DMS 273 (cell line): ENCODE results near the gene PHACTR1.

Experiments
- DNase-seq: peaks from one replicate; lab custom pipeline; 2025; ENCODE audit not compliant: unreplicated experiment; lab: John Stamatoyannopoulos, UW

The PHACTR1 gene

DNA sequence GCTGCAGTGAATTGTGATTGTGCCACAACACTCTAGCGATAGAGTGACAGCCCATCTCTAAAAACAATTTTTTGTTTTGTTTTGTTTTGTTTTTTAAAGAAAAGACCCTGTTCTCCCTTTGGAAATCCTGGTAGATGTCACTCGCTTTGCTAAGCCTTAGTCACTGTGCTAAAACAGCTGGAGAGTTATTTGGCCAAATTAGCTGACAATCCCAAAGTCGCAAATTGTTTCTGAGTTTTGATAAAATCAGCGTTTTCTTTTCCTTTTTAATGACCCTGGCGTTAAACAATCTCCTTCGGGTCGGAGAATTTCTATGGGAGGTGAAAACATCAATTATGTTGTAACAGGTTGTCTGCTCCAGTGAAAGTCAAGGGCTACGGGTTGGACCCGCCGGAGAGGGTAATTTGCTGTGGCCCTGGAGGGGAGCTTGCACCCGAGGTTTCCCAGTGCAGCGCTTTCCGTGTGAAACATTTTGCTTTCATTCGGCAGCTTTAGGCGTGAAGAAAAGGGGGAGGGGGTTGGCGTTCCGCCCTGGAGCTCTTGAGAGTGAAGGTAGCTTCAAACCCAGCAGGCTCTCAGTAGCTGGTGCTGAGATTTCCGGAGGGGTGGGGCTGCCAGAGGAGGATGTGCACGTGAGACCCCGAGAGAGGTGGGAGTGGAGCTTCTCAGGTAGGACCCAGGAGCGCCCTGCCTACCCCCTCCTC lies 296.6 kb downstream of the PHACTR1 start:
- peak; percentile 25 for DNase-seq

DNA sequence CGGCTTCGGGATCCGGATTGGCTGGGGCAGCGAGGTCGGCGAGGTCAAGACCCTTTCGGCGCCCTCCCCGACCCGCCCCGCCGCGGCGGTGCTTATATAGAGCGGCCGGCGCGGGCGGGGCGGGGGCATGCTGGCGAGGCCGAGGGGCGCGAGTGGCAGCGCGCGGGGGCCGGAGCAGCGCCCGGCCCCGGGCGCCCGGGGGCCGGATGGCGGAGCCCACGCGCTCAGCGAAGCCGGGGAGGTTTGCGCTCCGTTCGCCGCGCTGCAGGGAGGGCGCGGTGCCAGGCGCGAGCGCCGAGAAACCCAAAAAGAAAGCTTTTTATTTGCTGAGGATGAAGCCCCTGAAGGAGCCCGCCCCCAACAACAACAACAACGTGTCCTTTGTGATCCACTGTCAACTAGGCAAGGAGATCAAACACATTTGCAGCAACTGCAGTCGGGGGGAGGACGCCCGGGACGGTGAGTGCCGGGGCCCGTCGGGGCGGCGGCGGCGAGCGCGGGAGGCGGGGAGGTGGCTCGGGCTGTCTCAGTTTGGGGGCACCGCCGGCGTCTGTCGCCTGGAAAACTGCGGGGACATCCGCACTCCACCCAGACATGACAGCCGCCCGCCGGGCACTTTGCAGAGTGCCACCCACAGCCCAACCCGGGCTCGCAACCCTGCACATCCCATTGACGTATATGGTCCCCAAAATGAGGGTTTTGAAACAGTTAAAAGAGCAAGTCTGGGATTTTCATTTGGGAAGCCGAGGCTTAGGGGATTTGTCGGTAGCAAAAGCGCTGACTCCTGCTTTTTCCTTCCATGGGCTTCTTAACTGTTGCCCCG lies 297.3 kb downstream of the PHACTR1 start:
- peak; percentile 40 for DNase-seq

DNA sequence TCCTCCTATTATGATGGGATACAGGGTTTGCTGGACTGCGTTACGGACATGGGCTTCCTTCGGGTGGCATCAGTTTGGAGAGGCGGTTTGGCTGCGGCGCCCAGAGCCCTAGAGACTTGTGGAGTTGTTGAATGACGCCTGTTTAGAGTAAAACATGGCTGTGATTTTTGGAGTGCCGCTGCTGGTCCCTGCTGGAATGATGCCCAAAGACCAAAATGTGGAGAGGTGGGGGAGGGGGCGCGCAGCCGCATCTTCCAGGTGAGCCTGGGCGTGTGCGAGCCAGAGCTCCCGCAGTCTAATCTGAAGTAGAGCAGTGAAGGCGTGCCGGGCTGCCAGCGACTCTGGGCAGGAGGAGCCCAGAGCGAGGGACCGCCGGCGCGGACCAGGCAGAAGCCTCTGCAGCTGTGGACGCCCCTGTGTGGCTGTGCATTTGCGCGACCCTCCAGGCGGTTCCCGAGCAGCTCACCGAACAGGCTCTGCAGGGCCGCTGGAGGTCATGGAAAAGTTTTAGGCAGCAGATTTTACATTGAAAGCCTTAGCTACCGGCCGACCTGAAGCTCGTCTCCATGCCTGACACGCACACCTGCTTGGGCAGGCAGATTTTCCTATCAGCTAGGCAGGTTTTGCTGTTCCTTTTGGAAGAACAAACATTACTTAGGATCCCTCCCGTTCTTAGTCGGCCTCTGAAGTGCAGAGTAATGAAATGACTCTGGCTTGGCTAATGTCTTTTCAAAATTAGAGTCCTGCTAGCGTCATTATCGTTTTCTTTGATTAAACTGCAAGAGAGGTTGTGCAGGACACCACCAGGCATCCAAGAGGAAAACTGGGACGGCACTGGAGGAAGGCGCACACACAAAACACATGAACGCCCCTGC lies 298.2 kb downstream of the PHACTR1 start:
- peak; percentile 16 for DNase-seq

DNA sequence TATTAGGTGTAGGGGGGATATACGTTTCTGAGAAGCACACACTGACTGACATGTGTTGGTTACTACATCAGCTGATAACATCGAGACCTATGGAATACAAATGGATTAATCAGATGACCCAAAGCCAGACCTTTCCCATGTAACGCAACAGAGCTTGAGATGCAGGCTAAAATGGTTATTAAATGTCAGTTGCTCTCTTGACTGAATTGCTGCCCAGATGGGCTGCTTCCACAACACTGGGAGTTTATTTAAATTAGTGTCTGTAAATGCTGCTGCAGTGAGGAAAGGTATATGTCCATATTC lies 298.8 kb downstream of the PHACTR1 start:
- DNase-seq = no peak

DNA sequence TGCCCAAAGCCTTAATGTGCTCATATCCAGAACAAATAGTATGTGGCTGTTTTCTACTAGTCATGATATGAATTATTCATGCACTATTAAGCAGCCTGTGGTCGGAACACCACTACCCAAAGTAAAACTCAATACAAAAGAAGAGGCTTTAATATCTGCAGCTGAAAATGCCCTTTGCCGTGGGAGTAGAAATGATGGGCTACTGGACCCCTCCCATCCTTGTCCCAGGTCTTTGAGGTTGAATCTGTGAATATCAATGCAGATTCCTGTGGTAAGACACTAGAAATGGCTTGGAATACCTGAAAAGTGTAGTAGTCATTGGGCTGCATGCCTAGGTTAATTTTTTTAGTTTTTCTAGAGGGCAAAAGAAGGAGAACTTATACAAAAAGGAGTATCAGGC lies 308.0 kb downstream of the PHACTR1 start:
- no peak for DNase-seq

DNA sequence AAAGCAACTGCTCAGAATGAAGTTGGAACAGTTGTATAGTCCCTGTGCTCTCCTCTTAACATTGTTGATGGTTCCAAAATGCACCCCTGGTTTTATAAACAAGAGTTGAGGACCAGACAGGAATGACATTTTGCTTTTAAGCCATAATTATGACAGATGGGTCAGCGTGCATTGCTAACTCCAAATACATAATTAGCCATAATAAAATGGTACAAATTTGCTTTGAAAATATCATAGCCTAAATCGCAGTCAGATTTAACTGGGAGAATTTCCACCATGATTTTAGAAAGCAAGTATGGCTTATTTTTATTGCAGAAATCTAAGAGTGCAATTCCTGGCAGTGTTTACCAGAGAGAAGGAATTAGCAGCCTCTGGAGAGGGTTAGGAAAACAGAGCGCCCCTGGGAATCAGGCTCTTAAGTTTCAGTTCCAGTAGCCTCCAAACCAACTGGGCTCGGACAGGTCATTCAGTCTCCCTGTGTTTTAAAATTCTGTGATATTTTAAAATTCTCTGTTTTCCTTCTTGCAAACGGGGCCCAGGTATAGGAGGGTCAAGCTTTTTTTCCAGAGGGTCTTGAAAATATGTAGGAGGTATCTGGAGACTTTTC lies 309.4 kb downstream of the PHACTR1 start:
- DNase-seq = peak; percentile 7

DNA sequence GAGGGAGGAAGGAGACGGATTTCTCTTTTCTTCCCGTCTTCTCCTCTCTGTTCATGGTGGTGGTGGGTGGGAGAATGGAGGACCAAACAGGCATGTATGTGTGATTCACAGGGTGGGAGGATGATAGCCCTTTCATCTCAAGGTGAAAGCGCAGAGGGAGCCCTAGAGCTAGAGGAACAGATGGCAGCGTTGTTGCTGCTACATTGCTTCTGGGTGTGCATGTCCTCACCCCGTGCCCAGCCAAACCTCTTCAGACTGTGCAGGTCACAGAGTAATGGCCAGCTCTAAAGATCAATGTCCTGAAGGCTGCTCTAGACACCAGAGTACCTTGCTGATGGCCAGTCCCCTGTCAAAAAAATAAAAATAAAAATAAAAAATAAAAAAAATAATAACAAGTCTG lies 310.0 kb downstream of the PHACTR1 start:
- peak; percentile 40 for DNase-seq

DNA sequence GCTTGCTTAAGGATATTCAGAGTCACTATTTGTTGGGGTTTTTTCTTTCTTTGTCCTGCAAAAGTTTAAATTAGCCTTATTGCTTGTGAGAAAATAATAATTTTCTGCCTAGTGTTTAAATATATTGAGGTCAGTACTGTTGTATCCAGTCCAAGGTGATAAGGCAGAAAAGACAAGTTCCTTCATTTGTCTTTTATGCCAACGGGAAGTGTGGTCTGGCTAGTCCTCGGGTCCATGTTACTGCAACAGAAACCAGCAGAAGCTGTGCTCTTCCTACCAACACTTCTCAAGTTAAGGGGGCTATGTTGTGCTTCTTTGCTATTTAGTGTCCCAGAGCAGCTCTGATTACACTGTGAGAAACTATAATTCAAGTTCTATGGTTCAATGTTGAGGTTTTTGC lies 310.6 kb downstream of the PHACTR1 start:
- DNase-seq = no peak

DNA sequence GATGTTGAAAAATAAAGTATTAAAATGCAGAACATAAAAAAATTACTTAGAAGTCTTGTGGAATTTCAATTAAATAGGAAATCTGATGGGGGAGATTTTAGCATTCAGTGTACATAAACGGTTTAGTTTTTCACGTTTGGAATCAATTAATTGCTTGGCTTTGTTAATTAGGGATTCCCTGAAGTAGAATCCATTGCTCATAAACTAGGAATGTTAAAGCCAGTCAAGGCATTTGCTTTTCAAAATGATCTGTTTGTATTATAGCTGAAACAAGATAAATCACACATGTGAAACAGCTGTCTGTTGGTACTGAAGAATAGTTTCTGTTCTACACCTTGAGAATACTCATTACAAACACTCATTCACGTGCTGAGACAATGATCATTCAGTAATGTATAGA lies 313.8 kb downstream of the PHACTR1 start:
- no peak for DNase-seq

DNA sequence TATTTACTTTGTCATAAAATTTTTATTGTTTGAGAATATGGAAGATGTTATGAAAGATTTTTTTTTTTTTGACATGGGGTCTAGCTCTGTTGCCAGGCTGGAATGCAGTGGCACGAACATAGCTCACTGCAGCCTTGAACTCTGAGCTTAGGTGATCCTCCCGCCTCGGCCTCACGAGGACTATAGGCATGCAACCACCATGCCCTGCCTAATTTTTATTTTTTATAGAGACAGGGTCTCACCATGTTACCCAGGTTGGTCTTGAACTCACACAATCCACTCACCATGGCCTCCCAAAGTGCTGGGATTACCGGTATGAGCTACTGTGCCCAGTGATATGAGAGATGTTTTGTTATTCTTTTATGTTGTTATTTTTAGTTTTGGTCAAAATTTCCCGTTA lies 316.0 kb downstream of the PHACTR1 start:
- no peak for DNase-seq

DNA sequence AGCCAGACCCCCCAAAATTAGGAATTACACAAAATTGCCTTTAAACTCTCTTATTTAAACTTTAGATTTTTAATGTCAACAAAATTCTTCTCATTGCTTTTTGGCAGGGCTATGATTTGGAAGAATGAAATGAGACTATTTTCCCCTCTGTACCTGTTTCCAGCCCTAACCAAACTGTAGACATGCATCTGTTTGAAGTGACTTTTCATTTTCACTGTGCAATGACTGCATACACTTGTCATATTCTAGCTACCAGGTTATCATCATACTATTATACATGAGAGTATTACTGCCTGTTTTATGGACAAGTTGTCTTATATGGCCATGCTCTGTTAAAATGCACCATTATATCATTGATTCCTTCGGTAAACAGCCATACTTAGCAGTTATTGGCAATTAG lies 316.6 kb downstream of the PHACTR1 start:
- DNase-seq = no peak

DNA sequence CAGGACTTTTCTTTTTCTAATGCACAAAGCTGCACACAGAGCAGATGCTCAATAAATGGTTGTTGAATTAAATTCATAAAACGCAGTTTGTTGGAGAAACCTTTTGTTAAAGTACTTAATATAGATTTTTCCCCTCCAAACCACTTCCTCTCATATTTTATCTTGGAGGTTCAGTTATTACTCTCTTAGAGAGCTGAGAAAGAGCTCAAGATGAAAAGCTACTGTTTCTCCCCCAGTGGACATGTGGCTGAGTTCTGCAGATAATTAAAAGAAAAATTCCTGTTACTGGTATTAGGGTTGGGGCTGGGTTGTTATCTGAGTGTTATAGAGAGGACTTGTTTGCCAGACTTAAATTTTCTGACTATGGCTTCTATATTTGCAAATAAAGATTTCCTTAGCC lies 317.7 kb downstream of the PHACTR1 start:
- no peak for DNase-seq

DNA sequence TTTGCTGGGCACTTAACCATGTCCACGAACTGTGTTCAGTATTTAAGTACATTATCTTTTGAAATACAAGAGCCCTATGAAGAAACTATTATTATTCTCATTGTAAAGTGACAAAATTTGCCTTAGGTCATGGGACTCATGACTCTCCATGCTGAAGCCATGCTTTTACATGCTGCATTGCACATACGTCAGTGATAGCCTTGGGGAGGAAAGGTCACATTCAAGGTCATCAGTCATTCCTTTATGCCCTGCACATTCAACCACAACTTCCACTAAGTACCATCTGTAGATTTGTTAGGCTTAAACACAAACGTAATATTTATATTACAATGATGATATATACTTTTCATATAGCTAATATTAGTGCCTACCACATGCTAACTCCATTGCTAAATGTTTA lies 319.0 kb downstream of the PHACTR1 start:
- no peak for DNase-seq

DNA sequence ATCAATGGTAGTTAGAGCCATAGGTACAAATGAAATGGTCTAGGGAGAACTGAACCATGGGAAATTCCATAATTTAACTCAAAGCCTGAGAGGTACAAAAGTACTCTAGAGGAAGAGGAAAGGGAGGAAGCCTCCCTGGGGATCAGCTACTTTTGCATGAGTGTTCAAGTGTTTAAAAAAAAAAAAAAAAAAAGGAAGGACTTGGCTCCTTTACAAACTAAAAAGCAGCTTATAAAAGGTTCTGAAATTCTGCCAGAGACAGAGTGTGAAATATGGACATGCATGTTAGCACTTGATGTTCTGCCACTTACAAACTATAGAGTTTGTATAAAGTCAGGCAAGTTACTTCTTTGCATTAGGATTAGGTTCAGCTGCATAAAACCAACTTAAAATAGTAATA lies 321.7 kb downstream of the PHACTR1 start:
- DNase-seq = no peak

DNA sequence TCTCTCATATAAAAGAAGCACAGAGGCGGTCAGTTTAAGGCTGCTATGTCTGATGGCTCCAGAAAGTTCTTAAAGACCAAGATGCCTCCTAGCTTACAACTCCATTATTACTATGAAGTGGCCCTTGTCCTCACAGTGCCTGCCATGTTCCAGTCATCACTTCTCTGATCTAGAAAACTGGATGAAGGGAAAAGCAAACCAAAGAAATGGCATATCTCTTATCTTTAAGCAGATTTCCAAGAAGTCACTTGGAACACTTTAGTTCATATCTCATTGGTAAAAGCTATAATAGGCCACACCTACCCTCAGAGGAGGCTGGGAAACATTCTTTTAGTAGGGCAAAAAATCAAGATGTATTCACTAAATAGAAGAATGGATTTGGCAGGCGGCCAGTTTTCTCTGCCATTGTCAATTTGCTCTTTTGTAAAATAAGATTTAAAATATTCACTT lies 322.2 kb downstream of the PHACTR1 start:
- DNase-seq = no peak

DNA sequence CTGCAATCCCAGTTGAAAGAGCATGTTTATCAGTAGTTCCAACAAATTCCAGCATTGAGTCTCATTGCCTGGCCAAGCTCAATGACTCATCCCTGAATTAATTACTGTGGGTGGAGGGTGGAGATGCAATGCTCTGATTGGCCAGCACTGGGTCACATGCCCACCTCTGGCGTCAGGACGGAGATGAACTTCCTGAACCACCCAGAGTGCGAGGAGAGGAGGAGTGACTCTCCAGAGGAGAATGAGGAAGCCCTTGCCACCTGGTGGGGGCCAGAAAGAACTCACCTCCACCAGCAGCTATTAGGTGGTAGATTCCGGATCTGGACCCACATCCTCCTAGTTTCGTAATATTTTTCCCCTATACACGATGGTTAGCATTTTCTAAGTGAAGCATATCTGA lies 327.8 kb downstream of the PHACTR1 start:
- DNase-seq = peak; percentile 6

DNA sequence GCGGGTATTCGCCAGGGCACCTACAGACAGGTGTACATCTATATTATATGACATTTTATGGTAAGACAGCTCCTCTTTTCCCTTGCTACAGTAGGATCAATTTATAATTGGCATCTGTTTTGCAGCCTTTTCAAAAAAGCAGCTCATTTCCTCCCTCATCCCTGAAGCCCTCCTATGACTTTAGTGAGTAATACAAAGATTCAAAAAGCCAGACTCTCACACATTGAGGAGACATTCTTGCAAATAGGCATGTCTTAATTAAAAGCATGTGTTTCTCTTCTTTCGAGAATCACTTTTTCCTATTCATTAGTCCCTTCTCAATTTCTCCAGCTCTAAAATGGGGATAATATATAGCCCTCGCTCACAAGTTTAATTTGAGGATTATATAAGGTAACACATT lies 328.3 kb downstream of the PHACTR1 start:
- DNase-seq = no peak

DNA sequence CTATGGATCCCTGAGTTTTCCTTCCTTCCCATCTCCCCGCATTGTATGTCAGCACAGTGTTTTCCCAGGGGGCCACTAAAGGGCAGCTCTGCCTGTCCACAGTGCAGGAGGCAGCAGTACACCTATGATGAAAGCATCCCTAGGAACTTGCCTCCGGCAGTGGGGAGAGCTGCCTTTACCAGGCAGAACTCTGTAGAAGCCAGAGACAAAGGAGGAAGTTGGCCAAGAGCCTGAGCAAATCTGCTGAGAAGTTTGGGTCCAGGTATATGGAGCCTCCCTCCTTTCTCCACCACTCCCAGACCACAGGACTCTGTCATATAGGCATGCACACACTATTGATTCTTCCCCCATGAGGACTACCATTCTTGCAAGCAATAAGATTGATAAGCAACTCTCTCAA lies 329.1 kb downstream of the PHACTR1 start:
- no peak for DNase-seq

DNA sequence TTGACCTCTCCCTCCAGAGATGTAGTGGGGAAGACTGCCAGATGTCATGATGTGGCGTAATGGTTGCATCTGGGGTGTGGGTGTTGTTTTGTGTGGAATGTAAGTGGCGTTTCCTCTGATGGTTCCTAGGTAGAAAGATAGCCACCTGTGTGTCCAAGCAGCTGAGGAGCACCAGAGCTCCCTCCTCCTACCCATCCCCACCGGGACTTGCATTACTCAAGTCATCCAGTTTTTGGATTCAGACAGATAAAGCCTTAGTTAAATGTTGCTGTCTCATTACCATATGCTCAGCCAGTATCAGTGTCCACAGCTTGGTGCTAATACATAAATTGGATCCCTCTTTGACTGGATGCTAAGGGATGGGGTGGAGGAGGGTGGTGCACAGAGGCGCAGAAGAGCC lies 329.5 kb downstream of the PHACTR1 start:
- no peak for DNase-seq

DNA sequence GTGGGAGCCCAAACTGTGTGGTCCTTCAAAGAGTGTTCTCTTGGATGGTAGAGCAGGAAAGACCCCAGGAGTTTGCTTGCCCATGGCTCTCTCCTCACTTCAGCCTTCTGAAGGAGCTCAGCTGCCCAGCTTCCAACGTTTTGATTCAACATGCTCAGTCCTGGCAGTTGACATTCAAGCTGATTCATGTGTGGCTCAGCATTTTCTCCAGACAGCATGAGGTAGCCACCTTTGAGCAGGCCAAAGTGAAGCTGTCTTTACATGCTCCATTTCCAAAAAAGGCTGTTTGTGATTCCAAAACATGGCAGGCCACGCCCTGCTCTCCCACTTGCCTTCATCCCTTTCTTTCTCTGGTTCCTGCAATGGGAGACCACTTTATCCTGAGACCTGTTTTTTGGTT lies 331.5 kb downstream of the PHACTR1 start:
- DNase-seq = no peak

DNA sequence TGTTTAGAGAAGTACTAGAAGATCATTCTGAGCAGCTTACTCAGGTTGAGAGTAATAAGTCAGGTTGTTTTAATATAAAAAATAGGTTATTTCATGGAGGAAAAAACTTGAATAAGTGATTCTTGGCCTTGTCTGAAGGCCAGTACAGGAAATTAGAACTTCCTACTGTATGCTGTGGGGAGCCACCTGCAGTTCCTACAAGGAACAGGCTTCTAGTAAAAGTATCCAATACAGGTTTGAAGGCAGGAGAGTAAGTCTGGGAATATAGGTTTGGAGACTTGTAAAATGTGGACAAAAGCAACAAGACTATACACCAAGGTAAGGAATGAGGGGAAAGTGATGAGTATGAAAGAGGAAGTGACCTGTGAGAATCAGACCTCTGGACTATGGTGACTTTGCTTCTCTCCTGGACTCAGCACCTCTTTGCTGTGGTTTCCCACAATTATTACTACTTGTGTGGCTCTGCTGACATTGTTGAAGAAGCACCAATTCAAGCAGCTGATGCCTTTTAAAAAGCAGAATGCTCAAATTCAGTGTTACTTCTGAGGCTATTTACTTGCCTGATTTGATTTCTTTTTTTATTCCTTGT lies 333.2 kb downstream of the PHACTR1 start:
- DNase-seq = no peak
